SK-N-MC (cell line): ENCODE data around the gene FGFR3.

ENCODE experiments used
- EZH2 ChIP-seq: fragments of 200-600 bp; sonication (generic); IDR thresholded peaks from one replicate; pipeline ENCODE4 v1.6.1; 2017; ENCODE audit warnings: antibody characterized with exemption
- FOXP2 ChIP-seq: optimal IDR thresholded peaks from 2 replicates; pipeline ENCODE3; 2011; ENCODE audit warnings: mild to moderate bottlenecking, moderate library complexity; ENCODE audit not compliant: insufficient read depth; ENCODE audit errors: extremely low read length, control extremely low read depth
- POLR2AphosphoS5 ChIP-seq: IDR thresholded peaks from 2 replicates; pipeline ENCODE4 v1.6.1; 2012; ENCODE audit warnings: mild to moderate bottlenecking, low read depth, low read length, borderline replicate concordance

- TF ChIP-seq POLR2AphosphoS5 (no peak), EZH2 (no peak), FOXP2 (no peak)
Measured at GRCh38 chr4:1756893-1757779, 36.0 kb upstream of the FGFR3 start.
